ENCODE data around the gene HOXC11. TPM values are rescaled to one million over a fixed set of nuclear protein-coding genes. Genes with fewer than 3 reads are reported as not detected.

HOXC11 gene
- total and polyA plus RNA-seq, 2 donors (not counting 1 experiment from before 2014, with no cell fraction given) = not detected

- H3K4me1 Mint-ChIP-seq = peaks cover 20% of the 10 kb centered on the region
- intact Hi-C loops (cut with micrococcal nuclease) = loop anchor here (5.0 kb wide), 1 partner anchor 66 kb away; the partner anchor contains the start of gene HOXC5
- no peak overlapping the region for H3K9ac ChIP-seq (ENCODE audit: low read length)
These were observed 6.4 kb upstream of the HOXC11 start for GRCh38 chr12:53966385-53967133.

More at GRCh38 chr12:53966385-53967133, 6.4 kb upstream of the HOXC11 start:
- Mint-ChIP-seq H3K27ac (no peak overlapping the region), H3K4me3 (peak overlapping the region; percentile 13), H3K9me3 (ENCODE audit: insufficient read depth) (no peaks in the 10 kb centered on the region), H3K27me3 (peaks cover 98% of the 10 kb centered on the region)
- DNase-seq (peak; percentile 43), ATAC-seq (ENCODE audit: low read depth) (no peak)
- H3K27me3 ChIP-seq (replicated peaks in 1 of 4; ENCODE audit: control extremely low read depth in 1 of 4, control insufficient read depth in 3 of 4, insufficient read depth in 4 of 4, low read length in 3 of 4) = peaks cover 1 to 99% (median 94%) of the 10 kb centered on the region in 4 experiments
- POLR2A ChIA-PET = no interaction called here
- H3K4me1 ChIP-seq (ENCODE audit: control insufficient read depth in 2 of 2, insufficient read depth in 2 of 2, low read length in 2 of 2) = peaks cover 21 to 45% of the 10 kb centered on the region in 2 donors
- CTCF ChIA-PET = no interaction called here
- H3K79me2 ChIP-seq (ENCODE audit: control insufficient read depth, insufficient read depth, low read length) = no peaks in the 10 kb centered on the region
- 13% methylated on average over 34 of the region's 36 CpGs for WGBS (ENCODE audit: insufficient coverage)
- no peaks in the 10 kb centered on the region for H3K36me3 ChIP-seq (replicated peaks in 1 of 2; ENCODE audit: control extremely low read depth in 1 of 2, control insufficient read depth in 1 of 2, extremely low read depth in 1 of 2, insufficient read depth in 2 of 2, low read length in 1 of 2)
- TF ChIP-seq EZH2 (IDR thresholded peaks at IDR 0.05; ENCODE audit: borderline replicate concordance, insufficient read depth, low read depth, low read length, poor library complexity, severe bottlenecking) (peak; percentile 10), CTCF (IDR thresholded peaks at IDR 0.05) (no peak)
- H3K4me2 ChIP-seq (replicated peaks; ENCODE audit: low read depth, low read length, poor library complexity, severe bottlenecking) = peak overlapping the region; percentile 39
- no peak overlapping the region for H3K27ac ChIP-seq (ENCODE audit: low read length in 2 of 2)
- no peak overlapping the region for H2AFZ ChIP-seq (ENCODE audit: insufficient read depth, low read depth, low read length, poor library complexity, severe bottlenecking)
- no peaks in the 10 kb centered on the region for H4K20me1 ChIP-seq (ENCODE audit: control insufficient read depth, insufficient read depth, low read length, poor library complexity, severe bottlenecking)
- peaks cover 1 to 58% (median 3%) of the 10 kb centered on the region in 3 donors for H3K9me3 ChIP-seq (ENCODE audit: control extremely low read depth in 1 of 3, control insufficient read depth in 2 of 3, insufficient read depth in 1 of 3, low read length in 2 of 3)
- H3K4me3 ChIP-seq (ENCODE audit: control extremely low read depth in 1 of 5, extremely low read depth in 1 of 5, insufficient read depth in 1 of 5, low read depth in 2 of 5, low read length in 4 of 5) = no peak overlapping the region
